OCI-LY3 (cell line): ENCODE results near the gene SLC22A14.

Experiments
- H2AFZ ChIP-seq: fragments of 200-600, 300-600 bp; shearing (Covaris generic); 2 replicates; pipeline ENCODE4 v1.6.0; 2014; ENCODE audit warnings: antibody characterized with exemption, low read depth, low read length
- H3K27ac ChIP-seq: fragments of 200-600, 300-600 bp; sonication (generic); 2 replicates; pipeline ENCODE4 v1.5.1; 2014; ENCODE audit warnings: mild to moderate bottlenecking, low read length, moderate library complexity, mixed read lengths
- H3K27me3 ChIP-seq: fragments of 200-600, 300-600 bp; sonication (generic); 2 replicates; pipeline ENCODE4 v1.6.1; 2014; ENCODE audit warnings: low read depth, low read length, mixed read lengths
- H3K36me3 ChIP-seq: fragments of 200-600, 300-600 bp; sonication (generic); replicated peaks from 2 replicates; pipeline ENCODE3; 2014; ENCODE audit warnings: low read depth, low read length, mixed read lengths
- H3K4me1 ChIP-seq: fragments of 300-600, 200-600 bp; sonication (generic); 2 replicates; pipeline ENCODE4 v1.6.1; 2014; ENCODE audit warnings: low read length, mixed read lengths
- H3K4me2 ChIP-seq: fragments of 200-600, 300-600 bp; sonication (generic); 2 replicates; pipeline ENCODE4 v1.6.1; 2014; ENCODE audit warnings: low read length, mixed read lengths
- H3K4me3 ChIP-seq: fragments of 300-600, 200-600 bp; sonication (generic); 2 replicates; pipeline ENCODE4 v1.5.1; 2014; ENCODE audit warnings: antibody characterized with exemption, mild to moderate bottlenecking, low read length, moderate library complexity
- H3K79me2 ChIP-seq: fragments of 300-600, 200-600 bp; shearing (Covaris generic); 2 replicates; pipeline ENCODE4 v1.6.1; 2014; ENCODE audit warnings: mild to moderate bottlenecking, low read length, mixed read lengths
- H3K9ac ChIP-seq: fragments of 300-600, 200-600 bp; shearing (Covaris generic); 2 replicates; pipeline ENCODE4 v1.6.0; 2014; ENCODE audit warnings: mild to moderate bottlenecking, low read length, moderate library complexity
- H3K9me3 ChIP-seq: fragments of 200-600, 300-600 bp; shearing (Covaris generic); 2 replicates; pipeline ENCODE4 v1.6.1; 2014; ENCODE audit warnings: low read length, mixed read lengths; ENCODE audit not compliant: insufficient read depth
- H4K20me1 ChIP-seq: fragments of 200-600, 300-600 bp; sonication (generic); 2 replicates; pipeline ENCODE4 v1.6.1; 2016; ENCODE audit warnings: low read length, mixed read lengths; ENCODE audit not compliant: insufficient read depth
- EZH2phosphoT487 ChIP-seq: fragments of 200-600 bp; shearing (Covaris generic); IDR thresholded peaks from 2 replicates; pipeline ENCODE4 v1.6.1; 2018; ENCODE audit warnings: antibody characterized with exemption, mixed run types, low read depth
- TF ChIP-seq, protein P1 (sequence below): fragments of 200-600, 300-600 bp; sonication (generic); IDR thresholded peaks from 2 replicates; pipeline ENCODE4 v1.5.1; 2014; ENCODE audit warnings: antibody characterized with exemption, low read length, low read depth

SLC22A14 gene

DNA sequence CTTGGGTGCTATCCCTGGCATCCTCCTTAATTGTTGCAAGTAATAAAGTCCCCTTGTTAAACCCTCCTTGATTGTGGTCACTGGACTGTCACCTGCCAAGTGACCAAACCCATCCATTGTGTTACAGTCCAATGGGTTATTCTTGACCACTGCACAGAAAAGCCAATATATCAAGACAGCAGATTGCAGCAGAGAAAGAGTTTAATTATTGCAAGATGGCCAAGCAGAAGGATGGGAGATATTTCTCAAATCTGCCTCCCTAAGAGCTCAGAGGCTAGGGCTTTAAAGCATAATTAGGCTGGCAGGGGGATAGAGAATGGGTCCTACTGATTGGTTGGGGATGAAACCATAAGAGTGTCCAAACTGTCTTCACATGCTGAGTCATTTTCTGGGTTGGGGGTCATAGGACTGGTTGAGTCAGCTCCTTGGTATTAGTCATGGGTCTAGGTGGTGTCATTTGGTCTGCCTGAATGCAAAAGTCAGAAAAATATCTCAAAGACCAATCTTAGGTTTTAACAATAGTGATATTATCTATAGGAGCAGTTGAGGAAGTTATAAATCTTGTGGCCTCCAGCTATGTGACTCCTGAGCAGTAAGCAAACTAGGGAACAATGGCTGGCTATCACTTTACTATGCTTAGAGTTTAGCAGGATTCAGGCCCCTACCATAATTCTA is 45.4 kb downstream of the SLC22A14 start:
- Histone ChIP-seq H3K4me2 (no peak overlapping the region), H3K9me3 (peaks cover 4% of the 10 kb centered on the region; the same call in 1 of the 2 replicates), H3K79me2 (no peaks in the 10 kb centered on the region), H4K20me1 (no peaks in the 10 kb centered on the region), H3K4me1 (no peaks in the 10 kb centered on the region), H2AFZ (no peak overlapping the region), H3K9ac (no peak overlapping the region), H3K27me3 (peaks cover 15% of the 10 kb centered on the region; the same call in 1 of the 2 replicates), H3K4me3 (no peak overlapping the region), H3K27ac (no peak overlapping the region), H3K36me3 (no peaks in the 10 kb centered on the region)
- TF ChIP-seq, protein P1, sequence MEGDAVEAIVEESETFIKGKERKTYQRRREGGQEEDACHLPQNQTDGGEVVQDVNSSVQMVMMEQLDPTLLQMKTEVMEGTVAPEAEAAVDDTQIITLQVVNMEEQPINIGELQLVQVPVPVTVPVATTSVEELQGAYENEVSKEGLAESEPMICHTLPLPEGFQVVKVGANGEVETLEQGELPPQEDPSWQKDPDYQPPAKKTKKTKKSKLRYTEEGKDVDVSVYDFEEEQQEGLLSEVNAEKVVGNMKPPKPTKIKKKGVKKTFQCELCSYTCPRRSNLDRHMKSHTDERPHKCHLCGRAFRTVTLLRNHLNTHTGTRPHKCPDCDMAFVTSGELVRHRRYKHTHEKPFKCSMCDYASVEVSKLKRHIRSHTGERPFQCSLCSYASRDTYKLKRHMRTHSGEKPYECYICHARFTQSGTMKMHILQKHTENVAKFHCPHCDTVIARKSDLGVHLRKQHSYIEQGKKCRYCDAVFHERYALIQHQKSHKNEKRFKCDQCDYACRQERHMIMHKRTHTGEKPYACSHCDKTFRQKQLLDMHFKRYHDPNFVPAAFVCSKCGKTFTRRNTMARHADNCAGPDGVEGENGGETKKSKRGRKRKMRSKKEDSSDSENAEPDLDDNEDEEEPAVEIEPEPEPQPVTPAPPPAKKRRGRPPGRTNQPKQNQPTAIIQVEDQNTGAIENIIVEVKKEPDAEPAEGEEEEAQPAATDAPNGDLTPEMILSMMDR, result no peak
- TF ChIP-seq EZH2phosphoT487, result no peak

DNA sequence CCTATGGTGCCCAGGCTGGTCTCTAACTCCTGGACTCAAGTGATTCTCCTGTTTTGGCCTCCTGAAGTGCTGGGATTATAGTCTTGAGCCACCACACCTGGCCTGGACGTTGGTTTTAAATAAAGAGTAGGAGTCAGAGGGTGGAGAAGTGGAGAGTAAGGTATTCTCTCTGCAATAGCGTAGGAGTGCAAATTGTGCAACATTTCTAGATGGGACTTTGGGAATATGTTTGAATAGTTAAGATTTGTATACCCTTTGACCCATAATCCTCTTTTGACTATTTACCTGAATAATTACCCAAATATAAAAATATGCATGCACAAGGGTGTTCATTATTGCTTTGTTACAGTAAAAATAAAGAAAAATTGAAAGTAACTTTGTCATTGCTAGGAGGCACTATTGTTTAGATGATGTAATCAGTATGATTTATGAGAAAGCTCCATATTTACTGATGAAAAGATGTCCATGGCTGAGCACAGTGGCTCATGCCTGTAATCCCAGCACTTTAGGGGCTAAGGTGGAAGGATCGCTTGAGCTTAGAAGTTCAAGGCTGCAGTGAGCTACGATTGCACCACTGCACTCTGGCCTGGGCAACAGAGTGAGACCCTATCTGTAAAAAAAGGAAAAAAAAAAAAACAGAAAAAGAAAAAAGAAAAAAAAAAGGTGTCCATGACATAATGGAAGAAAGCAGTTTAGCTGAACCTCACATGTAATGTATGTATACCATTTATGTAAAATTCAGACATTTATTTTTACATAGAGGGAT is 49.3 kb downstream of the SLC22A14 start:
- TF ChIP-seq, protein P1, result no peak
- no peak for TF ChIP-seq EZH2phosphoT487
- H3K27me3 ChIP-seq, result peaks cover 18% of the 10 kb centered on the region; the same call in 1 of the 2 replicates
- no peak overlapping the region for H3K4me3 ChIP-seq
- no peak overlapping the region for H3K9ac ChIP-seq
- no peaks in the 10 kb centered on the region for H4K20me1 ChIP-seq
- no peaks in the 10 kb centered on the region for H3K4me1 ChIP-seq
- no peak overlapping the region for H3K4me2 ChIP-seq
- H3K9me3 ChIP-seq, result peaks cover 4% of the 10 kb centered on the region; the same call in 1 of the 2 replicates
- no peaks in the 10 kb centered on the region for H3K79me2 ChIP-seq
- H2AFZ ChIP-seq, result no peak overlapping the region
- no peak overlapping the region for H3K27ac ChIP-seq
- no peaks in the 10 kb centered on the region for H3K36me3 ChIP-seq

DNA sequence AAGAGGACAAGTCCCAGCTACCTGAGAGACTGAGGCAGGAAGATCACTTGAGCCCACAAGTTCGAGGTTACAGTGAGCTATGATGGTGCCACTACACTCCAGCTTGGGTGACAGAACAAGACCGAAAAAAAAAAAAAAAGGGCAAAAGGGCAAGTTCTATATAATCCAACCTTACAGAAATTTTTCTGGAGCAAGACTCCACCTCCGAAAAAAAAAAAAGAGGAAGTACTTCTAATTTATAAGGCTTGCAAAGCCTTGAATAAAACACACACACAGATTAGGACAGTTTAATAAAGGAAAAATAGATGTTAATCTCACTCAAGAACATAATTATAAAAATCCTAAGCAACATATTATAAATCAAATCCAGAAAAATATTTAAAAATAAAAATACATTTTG is 50.1 kb downstream of the SLC22A14 start:
- TF ChIP-seq, protein P1, result no peak
- no peak for TF ChIP-seq EZH2phosphoT487
- Histone ChIP-seq H3K4me1 (no peaks in the 10 kb centered on the region), H3K79me2 (no peaks in the 10 kb centered on the region)

More for the DNA sequence above, 50.1 kb downstream of the SLC22A14 start:
- Histone ChIP-seq H3K36me3 (no peaks in the 10 kb centered on the region), H3K4me3 (no peak overlapping the region), H4K20me1 (no peaks in the 10 kb centered on the region), H3K9me3 (peaks cover 4% of the 10 kb centered on the region; the same call in 1 of the 2 replicates), H2AFZ (no peak overlapping the region), H3K27me3 (peaks cover 18% of the 10 kb centered on the region; the same call in 1 of the 2 replicates), H3K9ac (no peak overlapping the region), H3K27ac (no peak overlapping the region), H3K4me2 (no peak overlapping the region)
